HG03159 (cell line): ENCODE results near the gene FREM2.

ENCODE experiments used
- ATAC-seq: cut with Tn5 transposase; IDR thresholded peaks from one replicate; pipeline ENCODE4 v1.9.1; 2021; ENCODE audit warnings: mild to moderate bottlenecking, moderate library complexity; ENCODE audit not compliant: unreplicated experiment

Gene FREM2

GRCh38 chr13:38879786-38880185 is 192.9 kb downstream of the FREM2 start:
- no peak for ATAC-seq

DNA sequence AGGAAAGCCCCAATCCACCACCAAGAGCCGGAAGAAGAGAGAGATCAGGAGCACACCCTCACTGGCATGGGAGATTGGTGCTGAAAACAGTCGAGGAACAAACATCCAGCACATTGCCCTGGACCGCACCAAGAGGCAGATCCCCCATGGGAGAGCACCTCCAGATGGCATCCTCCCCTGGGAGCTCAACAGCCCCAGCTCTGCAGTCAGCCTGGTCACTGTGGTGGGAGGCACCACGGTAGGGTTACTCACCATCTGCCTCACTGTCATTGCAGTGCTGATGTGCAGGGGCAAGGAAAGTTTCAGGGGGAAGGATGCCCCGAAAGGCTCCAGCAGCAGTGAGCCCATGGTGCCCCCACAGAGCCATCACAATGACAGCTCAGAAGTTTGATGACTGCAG is 193.5 kb downstream of the FREM2 start:
- ATAC-seq: no peak

- ATAC-seq: no peak
Observed at GRCh38 chr13:38883783-38884182, 196.9 kb downstream of the FREM2 start.

DNA sequence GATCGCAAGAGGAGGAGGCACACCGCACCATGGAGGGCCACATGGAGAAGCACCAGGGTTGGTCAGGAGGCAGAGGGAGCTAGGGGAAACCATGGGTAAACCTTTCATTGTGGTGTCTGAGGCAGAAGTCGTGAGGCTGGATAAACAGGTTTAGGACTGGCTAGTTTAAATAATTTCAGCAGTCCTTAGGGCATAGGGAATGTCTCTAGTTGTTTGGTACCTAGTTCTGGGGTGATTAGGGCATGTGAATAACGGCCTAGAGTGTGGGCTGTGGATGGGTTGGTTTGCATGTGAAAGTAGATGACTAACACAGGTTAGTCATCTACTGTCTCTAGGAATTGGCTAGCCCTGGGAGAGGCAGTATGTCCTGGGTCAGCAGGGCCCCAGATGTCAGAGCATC is 201.4 kb downstream of the FREM2 start:
- ATAC-seq: no peak

GRCh38 chr13:38895075-38895474 is 208.2 kb downstream of the FREM2 start:
- ATAC-seq: no peak

GRCh38 chr13:38897521-38897920 is 210.6 kb downstream of the FREM2 start:
- ATAC-seq: no peak

- ATAC-seq: no peak
Observed at GRCh38 chr13:38898481-38898880, 211.6 kb downstream of the FREM2 start.

DNA sequence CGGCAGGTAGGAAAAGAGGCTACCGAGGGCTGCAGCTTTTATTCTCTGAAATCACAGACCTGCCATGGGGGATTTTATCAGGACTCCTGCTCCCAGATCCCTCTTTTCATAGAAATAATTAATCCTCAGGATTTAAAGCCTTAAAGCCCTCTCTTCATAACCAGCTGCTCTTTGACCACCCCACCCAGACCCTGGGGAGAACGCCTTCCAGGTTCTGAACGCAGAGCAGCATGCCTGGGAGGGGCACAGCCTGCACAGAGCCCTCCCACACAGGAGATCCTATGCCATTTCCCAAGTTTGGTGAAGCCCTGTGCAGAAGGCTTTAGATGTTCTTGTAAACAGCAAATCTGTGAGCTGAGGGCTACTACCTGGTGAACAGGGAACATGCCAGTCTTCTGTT is 212.7 kb downstream of the FREM2 start:
- ATAC-seq: no peak

- ATAC-seq: no peak
Observed at GRCh38 chr13:38900188-38900587, 213.3 kb downstream of the FREM2 start.

DNA sequence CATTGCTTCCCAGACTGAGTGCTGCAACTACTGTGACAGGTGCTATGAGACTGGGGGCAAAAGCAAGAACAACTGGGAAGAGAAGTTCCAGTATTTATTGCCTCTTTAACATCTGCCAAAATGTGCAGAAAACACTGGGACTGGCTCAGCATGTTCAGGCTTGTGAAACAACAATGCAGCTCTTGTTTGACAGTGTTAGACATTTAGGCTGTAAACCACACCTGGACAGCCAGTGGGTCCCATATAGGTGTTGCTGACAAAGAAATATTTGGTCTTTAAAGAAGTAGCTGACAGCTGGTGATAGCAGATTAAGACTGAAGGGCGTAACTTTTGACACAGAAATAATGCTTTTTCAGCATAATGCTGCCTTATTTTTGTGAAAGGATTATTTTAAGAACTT is 215.7 kb downstream of the FREM2 start:
- no peak for ATAC-seq

DNA sequence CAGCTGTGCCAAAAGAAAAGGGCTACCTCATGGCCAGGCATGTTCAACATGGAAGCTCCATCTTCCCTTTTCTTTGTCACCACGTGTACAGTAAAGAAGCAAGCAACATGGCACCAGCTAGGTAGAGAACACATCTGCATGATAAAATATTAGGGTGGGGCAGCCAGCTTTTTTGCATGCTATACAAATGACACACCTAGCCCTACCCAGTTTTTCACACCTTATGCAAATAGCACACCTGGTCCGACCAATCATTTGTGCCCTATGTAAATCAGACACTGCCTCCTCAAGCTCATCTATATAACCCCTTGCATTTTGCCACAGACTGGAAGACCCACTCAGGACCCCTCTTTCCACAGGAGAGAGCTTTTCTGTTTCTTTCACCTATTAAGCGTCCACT is 218.2 kb downstream of the FREM2 start:
- no peak for ATAC-seq

DNA sequence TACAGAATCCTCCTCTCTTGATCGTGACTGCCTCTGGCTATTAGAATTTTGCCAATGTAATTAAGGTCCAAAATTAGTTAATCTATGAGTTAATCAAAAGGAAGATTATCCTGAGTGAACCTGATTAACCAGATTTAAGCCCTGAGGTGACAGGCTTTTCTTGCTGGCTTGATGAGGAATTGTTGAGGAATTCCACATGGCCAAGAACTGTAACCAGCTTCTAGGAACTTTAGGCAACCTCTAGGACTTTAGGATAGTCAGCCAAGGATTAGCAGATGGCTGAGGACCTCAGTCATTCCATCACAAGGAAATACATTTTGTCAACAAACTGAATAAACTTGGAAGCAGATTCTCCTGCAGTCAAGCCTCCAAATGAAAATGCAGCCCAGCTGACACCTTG is 219.0 kb downstream of the FREM2 start:
- ATAC-seq: no peak

- ATAC-seq: no peak
Observed at GRCh38 chr13:38908574-38908973, 221.7 kb downstream of the FREM2 start.

DNA sequence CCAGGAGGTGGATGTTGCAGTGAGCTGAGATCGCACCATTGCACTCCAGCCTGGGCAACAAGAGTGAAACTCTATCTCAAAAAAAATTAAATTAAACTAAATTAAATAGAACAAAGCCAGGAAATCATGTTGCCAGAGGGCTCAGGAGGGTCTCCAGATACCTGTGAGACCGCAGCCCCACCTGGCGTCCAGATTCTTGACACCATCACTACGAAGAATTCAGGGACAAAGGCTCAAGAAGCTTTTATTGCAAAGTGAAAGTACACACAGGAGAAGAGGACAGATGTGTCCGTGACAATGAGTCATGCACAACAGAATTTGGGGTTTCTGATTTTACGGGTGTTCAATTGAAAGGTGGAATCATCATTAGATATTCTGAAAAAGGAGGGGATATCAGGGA is 227.2 kb downstream of the FREM2 start:
- no peak for ATAC-seq

DNA sequence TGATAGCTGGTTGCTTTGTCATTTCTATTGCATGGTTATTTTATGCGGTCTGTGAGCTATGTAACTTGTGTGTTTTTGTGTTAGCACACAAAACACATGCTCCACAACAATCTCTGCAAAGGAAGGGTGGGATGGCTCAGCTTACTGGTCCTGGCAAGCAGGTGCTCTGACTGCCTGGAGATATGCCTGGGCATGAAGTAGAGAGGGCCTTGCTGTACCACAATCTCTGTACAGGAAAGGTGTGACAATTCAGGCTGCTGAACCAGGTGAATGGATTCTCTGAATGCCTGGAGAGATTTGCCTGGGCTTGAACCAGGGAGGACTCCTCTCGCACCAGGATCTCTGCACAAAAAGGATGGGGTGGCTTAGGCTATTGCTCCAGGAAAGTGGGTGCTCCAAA is 234.2 kb downstream of the FREM2 start:
- no peak for ATAC-seq

- no peak for ATAC-seq
Observed at GRCh38 chr13:38922170-38922569, 235.3 kb downstream of the FREM2 start.

- no peak for ATAC-seq
Observed at GRCh38 chr13:38933786-38934185, 246.9 kb downstream of the FREM2 start.
